Activated gamma-delta T cell treated with Interleukin-2 at 50 U/mL for 16 hours (primary cell): ENCODE data around the gene NFASC.

Experiments used
- DNase-seq: peaks from one replicate; pipeline ENCODE4 v3.0.0-alpha.2; 2020

Gene NFASC

DNA sequence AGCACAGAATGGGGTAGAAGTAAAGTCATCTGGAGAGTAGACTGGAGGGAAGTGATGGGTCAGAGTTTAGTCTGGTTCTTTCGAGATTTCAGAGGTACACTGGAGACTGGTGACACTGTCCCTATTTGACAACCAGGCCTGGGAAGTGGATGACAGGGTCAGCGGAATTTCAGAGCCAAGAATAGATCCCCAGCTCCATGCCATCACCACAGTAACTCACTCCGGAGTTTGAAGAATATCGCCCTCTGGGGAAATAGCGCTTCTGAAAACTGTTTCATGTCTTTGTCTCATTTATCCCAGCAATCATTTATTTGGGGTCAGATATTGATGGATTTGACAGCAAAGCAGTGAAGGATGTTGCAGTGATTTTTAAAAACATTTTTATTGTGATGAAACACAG is 7.6 kb upstream of the NFASC start:
- DNase-seq = no peak

DNA sequence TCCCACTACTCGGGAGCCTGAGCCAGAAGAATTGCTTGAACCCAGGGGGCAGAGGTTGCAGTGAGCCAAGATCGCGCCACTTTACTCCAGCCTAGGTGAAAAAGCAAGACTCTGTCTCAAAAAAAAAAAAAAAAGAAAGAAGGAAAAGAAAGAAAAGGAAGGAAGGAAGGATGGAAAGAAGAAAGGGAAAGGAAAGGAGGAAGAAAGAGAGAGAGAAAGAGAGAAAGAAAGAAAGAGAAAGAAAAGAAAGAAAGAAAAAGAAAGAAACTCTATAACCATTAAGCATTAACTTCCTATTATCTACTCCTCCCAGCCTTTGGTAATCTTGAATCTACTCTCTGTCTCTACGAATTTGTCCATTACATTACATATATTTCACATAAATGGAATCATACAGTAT is 6.9 kb upstream of the NFASC start:
- no peak for DNase-seq

DNA sequence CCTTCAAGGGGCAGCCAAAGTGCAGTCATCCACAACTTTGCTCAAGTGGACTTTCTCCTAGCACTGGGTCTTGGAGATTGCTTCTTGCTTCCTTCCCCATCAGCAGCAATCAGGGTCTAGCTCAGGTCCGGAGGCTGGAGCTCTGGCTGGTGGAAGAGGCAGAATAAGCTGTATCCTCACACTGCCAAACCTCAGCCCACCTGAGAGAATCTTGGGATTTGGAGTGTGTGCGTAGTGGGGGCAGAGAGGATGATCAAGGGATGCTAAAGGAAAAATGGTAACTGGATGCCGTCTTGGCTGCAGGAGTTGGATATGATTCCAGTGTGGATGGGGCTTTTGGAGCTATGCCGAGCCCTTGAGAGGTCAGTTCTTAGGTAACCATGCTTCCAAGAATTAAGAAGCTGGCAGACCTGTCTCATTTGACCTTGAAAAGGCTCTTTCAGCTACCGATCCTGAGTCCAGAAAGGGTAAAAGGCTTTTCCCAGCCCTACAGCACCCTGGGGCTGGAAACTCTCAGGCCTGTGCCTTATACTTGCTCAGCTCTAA is 4.5 kb upstream of the NFASC start:
- DNase-seq = no peak

DNA sequence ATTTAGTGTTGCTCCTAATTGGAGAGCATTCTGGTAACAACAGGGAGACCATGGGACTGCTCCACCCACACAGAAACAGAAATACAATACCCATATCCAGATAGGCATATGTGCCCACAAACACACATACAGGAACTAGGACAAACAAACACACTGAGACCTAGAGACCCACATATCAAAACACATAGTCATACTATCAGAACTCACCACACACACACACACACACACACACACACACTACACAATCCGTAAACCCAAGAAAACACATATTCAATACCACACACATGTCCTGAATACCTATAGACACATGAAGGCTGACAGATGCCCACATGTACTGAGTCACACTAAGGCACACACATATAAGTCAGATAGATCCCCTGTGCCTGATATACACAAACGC is 3.5 kb upstream of the NFASC start:
- DNase-seq = no peak

DNA sequence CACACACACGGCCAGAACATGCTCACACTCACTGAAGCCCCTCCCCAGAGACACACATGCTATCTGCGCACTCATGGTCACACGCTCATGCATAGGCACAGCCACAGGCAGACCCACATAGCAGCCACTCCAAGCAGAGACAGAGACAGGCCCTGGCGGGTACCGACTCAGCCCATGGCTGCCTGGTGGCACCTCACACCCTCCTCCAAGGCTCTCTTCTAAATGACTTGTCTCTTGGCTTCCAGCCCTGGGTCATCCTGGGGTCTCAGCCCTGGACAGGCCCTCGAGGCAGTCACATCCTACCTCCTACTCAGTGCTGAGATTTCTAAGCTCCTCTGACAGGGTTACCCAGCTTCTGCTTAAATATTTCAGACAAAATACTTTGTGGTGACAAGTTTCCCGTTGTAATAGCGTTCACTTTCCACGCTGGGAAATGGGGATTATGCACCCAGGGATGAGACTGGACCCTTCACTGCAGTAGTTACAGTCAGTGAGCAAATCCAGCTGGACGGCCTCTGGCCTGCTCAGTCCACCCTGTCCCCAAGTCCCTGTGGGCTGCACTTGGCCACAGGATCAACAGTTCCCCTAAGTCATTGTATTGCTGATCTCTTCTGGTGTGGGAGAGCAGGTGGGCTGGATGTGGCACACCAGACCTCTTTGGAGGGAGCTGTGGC is 2.9 kb upstream of the NFASC start:
- DNase-seq = no peak

DNA sequence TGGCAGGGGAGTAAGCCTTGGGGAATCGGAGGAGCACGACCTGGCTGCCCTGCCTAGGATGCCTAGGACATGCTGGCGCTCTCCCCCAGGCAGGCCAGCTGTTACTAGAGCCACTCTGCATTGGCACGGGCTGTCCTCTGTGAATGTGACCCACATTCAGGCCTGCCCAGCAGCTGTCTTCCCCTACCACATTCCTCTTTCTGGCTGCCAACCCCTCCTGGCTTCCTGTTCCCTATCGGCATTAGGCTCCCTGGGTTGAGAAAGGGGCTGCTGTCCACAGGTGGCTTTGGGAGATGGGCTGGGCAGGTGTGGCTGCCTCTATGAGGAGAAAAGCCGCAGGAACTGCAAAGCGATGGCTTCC is 2.3 kb upstream of the NFASC start:
- no peak for DNase-seq

DNA sequence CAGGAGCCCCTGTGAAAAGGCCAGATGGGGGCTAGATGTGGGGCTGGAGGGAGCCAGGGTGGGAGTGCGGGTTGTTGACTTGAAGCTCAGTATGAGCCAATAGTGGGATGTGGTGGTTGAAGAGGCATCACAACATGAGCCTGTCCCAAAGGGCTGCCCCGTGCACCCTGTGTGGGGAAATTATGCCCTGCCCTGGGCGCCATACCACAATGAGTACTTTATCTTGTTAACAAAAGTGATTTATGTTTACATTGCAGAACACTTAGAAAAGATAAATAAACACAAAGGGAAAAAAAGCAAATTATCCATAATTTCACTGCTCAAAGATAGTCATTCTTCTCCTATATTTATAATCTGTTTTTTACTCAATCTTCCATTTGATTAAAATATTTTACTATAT is 1.6 kb upstream of the NFASC start:
- DNase-seq = no peak

DNA sequence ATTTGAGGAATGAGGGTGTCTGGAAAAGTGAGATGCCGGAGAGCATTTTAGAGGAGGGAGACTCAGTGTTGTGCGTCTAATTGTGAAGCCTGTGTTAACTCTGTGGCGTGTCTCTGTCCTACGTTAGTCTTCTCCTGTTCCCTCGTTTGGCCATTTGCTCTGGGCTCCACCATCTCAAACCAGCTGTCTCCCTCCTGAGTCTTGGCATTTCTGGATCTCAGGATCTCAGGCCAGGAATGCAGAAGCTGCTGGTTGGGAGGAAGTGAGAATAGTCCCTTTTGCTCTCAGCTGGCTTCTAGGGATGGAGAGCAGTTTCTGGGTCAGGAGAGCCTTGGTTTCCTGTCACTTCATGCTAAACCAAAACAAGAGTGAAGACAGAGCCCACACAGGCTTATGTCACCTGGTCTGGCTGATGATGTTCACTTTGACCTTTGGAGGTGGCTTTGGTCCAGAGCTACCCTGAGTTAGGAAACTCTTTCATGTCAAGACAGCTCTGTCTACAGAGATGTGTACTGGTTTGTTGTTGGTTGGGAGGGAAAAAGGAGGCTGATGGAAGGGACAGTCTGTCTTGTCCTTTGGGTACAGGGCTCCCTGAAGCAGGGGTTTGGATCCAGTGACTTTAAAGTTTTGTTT is 859 bp downstream of the NFASC start:
- DNase-seq = no peak

DNA sequence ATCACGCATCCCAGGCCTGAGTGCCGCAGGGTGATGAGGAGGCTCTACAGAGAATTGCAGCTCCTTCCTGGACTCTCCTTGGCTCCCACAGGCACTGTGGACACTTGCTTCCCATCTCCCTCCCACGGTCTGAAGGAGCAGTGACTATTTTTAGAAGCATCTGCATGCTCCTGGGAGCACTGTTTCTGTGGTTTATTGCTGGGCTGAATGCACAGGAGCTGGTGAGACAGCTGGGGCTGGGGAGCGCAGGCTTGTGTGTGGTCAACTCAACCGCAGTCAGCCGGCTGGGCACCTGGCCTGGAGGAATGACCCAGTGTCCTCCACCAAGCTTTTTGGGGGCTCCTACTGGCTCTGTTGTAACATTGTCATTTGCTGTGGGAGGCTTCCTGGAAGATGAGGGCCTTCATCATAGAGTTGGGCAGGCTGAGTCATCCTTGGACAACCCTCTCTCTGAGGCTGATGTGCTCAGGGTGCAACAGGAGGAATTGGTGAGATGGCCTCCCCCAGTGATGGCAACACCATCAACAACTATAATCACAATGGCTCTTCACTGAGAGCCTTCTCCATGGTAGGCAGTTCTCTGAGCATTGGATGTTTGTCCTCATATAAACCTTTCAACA is 1.7 kb downstream of the NFASC start:
- DNase-seq = no peak

DNA sequence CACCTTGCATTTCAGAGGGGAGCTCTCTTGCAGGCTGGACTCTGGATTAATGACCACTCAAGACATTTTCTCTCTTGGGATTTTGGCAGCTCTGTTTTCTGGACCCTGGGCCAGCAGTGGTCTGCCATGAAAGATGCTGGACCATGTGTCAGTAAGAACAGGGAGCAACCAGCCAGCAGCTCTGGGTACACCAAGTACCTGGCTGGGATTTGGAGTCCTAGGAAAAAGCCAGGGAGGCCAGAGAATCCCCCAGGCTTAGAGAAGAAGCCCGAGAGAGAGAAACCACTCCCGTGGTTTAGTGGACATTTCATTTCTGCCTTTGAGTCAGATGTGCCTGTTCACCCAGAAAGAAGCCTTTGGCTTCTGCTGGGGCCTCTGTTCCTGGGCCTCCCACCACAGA is 2.5 kb downstream of the NFASC start:
- DNase-seq = no peak

DNA sequence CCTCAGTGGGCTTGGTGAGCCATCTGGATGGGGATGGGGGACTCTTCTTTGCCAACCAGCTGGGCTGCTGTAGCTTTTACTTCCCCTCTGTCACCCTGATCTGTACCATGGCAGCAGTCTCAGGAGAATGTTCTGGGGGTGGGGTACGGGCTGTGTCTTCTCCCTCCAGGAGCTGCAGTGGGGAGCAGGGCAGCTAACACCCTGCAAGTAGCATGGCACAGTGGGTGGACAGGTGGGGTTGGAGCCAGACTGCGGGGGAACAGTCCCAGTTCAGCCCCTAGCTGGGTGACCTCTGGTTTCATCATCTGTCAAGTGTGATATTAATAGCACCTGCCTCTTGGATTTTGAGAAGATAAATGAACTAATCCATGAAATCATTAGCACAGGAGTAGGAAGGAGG is 3.1 kb downstream of the NFASC start:
- DNase-seq = no peak

DNA sequence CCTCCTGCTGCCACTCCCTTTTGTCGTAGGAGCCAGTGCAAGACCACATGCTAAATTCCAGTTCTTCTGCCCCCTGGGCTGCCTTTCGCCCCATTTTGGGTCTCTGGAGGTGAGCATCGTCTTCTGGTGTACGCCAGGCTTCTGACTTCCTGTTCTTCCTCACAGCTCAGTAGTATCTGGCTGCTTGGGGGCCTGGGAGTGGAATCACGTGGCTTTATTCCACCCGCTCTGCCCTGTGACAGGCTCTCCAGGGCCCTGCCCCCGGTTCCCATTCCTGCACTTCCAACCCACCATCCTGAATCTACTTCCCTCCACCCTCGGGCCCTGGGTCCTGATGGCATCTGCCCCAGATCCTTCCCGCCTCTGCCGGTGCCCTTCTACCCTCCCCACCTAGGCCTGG is 3.6 kb downstream of the NFASC start:
- no peak for DNase-seq

DNA sequence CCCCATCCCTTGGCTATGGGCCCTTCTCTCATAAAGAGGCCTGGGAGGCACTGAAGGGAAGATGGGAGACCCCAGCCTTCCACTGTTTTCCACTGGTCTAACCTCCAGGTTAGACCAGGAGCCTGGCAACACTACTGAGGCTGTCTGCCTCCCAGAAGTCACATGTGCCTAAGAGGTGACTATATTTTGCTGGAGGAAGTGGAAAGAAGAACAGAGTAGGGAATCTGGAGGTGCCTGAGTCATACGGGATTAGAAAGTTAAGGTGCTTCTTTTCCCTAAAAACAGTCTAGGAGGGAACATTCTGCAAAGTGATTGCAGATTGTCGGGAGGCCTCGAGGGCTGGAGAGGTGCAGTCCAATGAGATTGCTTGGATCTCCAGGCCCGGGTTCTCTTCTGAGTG is 4.6 kb downstream of the NFASC start:
- DNase-seq = no peak

DNA sequence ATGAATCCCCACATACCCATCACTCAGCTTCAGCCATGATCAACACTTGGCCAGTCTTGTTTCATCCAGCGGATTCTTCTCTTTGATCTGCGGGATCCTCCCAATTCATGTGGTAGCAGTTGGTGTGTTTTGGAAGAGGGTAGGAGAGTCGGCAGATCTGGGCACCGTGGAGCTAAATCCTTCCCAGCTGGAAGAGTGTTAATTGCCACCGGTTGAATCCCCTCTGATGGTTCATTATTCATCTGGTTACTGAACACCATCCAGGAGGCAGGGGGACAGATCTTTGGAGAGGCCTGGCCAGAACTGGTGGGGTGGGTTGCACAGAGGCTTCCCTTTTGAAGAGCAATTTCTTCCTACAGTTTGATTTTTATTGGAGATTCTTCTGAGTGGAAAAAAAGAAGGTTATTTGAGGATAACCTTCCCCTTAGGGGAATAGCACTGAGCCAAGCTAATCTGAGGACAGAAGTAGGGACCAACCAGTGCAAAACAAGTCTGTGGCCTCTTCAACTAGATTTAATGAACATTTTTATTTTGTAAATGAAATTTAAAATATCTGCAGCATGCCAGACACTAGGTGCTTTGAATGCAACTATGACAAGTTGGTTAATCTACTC is 8.1 kb downstream of the NFASC start:
- no peak for DNase-seq

DNA sequence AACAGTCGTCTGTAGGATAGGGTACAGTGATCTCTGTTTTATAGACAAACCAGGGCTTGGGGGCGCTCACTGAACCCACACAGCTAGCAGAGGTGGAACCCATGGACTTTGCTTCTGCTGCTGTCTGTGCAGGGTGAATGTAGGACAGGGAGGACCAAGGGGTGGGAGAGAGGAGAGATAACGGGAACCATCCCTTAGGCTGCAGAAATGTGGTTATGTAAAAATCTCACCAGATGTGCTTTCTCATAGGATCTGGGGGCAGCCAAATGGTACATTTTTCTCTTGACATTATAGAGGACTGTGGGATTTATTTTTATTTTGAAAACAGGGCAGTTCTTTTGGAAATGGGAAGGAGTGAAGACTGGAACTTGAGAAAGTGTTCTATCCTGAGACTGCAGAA is 8.7 kb downstream of the NFASC start:
- DNase-seq = no peak

DNA sequence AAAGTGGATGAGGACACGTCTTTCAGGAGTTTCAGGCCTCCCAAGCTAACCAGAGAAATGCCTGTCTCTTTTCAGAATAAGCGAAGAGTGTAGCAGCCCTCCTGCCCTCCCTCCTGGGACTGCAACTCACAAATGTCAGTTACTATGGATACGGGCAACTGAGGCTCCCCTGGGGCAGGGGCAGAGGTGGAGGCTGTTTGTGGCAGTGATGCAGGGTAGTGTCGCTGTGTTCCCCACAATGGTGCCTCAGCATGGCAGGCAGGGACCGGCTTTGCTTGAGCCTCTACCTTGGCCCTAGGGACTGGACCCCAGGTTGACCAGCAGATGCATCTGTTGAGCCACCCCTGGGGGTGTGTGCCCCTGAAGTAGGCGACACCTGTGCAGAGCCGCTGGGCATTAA is 10.2 kb downstream of the NFASC start:
- no peak for DNase-seq

DNA sequence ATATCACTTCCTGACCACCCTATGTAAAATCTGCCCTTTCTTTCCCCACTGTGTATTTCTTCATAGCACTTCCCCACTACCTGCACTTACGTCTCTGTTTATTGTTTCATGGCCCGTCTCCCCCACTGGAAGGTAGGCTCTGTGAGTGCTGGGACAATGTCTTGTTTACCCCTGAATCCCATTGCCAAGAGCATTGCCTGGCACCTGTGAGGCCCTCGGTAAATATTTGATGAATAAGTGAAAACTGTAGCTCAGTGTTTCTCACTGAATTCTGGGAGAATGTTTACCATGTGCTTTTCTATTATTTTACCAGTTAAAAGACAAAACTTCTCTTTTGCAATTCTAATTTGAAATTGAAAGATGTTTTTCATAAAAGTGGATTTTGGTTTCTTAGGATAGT is 11.8 kb downstream of the NFASC start:
- DNase-seq = no peak

DNA sequence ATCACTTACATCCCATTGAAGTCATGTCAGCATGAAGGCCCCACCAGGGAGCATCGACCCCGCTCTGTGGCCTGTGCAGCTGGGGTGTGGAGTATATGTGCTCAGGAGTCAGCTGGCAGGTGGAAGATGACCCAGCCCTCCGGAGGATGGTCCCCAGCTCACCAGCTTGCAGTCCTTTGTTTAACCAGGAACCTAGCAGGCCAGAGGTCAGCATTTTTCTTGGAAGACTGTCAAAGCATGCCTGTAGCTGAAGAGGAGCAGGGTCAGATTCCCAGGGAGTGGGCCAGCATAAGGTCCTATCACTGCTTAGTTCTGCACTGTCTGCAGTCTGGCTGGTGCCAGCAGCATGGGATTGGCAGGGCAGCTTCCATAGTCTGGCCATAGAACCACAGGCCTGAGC is 12.7 kb downstream of the NFASC start:
- DNase-seq = no peak

DNA sequence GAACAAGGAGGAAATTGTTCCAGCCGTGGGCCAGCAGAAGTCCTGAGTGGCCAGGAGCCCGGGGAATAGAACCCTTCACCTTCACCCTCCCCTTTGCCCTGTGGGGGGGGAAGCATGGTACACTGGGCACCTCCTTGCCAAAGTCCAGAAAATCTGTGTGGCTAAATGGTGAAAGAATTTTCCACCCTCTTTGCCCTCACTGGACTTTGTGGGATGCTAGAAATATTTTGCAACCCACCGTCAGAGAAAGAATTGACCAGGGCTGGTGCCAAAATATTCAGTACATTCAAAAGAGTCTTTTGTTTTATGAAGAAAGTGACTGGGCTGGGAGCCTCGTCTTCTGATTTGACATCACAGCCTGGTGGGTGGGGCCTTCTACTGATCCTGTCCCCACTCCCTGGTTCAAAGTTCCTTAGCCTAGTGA is 14.6 kb downstream of the NFASC start:
- DNase-seq = no peak

DNA sequence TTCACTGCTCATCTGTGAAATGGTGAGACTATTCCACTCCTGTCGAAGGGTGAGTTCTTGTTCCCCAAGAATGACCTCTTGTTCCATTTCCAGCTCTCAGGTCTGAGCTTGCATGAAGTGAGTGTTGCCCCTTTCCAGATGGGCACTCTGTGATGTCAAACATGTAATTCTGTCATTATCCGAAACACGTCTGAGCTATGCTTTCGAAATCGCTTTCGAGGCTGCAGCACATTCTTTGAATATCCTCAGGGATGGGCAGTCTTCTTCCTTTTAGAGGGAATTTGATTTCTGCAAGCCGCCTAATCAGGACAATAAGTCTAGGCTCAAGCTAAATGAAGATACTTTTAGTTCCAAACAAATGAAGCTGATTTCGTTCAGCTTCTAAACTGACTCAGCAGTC is 15.1 kb downstream of the NFASC start:
- no peak for DNase-seq

DNA sequence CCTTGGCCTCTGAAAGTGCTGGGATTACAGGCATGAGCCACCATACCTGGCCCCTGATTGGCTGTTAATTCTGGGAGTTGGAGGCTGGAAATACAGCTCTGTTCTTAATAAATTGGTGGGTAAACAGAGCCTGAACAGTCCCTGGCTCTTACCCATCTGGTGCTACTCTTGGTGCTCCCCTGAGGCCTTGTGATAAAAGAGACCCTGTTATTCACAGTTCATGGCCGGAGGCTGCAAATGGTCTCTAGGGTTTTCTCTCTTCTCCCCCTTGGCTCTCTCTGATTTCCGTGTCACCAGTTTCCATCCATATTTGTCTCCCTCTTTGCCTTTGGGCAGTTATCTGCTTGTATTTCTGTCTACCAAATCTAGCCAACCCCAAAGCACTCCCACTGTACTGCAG is 17.2 kb downstream of the NFASC start:
- no peak for DNase-seq

DNA sequence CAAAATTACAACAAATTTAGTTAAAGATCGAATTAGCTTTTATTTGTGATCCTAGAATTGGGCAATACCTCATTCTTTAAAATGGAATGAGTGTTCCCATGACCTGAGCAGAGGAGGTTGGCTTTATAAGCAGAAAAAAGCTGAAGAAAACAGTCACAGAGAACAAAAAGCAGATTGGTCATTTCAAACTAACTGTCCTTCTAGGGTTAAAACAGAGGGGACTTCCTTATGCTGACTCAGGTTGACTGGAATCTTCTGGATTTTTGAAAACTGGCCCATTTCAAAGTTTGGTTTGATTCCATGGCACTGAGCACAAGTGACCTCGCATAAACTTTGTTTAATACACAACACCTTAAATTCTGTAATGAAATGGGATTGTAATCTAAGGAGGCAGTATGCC is 17.6 kb downstream of the NFASC start:
- no peak for DNase-seq

DNA sequence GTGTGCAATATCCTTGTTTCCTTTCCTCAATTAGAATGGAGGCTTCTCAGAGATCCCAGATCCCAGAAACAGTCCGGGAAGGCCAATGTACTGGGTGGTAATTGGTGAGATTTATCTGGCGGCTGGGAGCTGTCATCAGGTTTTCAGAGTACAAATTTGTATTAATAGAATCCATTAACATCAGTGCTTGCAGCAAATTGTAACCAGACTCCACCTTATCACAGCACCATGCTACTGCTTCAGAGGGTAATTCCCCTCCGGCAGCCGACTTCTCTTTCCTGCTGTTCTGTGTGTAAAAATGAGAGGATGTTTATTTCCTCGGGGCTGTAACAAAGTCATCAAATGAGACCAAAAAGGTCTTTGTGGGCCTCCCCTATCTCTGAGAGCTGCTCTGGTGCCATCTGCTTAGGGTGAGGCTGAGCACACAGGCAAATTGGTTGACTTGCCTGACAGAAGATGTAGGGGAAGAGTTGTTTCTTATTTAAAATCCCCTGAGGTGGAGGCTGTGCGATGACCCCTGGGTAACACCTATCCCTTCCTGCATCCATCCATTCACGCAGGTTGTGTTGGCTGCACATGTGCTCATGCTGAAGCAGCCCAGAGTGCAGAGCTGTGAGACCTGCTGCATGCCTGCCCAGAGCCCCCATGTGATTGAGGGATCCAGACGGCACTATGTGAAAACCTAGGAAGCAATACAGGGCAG is 19.2 kb downstream of the NFASC start:
- no peak for DNase-seq

DNA sequence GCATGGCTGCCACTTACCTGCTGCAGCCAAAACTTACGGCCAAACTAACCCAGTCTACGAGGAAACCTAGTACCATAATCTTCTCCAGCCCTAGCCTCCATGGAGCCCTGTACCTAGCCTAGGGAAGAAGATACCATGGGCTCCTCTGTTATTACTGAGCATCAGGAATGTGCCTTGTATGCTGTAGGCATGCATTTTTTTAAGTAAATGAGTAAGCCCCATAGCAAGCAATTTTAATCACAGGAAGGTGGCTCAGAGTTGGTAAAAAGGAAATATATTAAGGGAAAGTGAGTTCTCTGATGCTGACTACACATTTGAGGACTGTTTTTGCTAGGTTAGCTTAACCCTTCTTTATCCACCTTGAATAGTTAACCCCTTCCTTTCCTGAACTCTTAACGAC is 21.2 kb downstream of the NFASC start:
- no peak for DNase-seq
